Left kidney (tissue), 8 donors: ENCODE data around the gene UQCRQ. TPM values are rescaled to one million over a fixed set of nuclear protein-coding genes. Genes with fewer than 3 reads are reported as not detected.

Experiments
- DNase-seq: peaks from one replicate; pipeline ENCODE4 v3.0.0-alpha.2; 2013
- long read RNA-seq, 8 donors: transcript quantifications; one replicate each; lab custom pipeline, GENCODE V29; 2026
- polyA plus RNA-seq: library from polyadenylated mRNA; unstranded; fragments of 120-200 nt; gene quantifications from one replicate; pipeline ENCODE4 v1.2.1, GENCODE V29; 2013; ENCODE audit not compliant: insufficient read length

Gene UQCRQ
- polyA plus RNA-seq: 173 TPM
- long read RNA-seq, donor 1, transcript UQCRQ-202 (3 exons, 429 nt): minor isoform, 23 of 432 reads
- long read RNA-seq, donor 1, transcript UQCRQ-201 (2 exons, 586 nt): minor isoform, 97 of 432 reads
- long read RNA-seq, donor 1, transcript UQCRQ-206 (2 exons, 874 nt): minor isoform, 13 of 432 reads
- long read RNA-seq, donor 1, transcript UQCRQ-203 (3 exons, 839 nt): major isoform, 295 of 432 reads
- long read RNA-seq, donor 1, partial matches to known transcripts: 0 of 432 reads
- long read RNA-seq, donor 1, other reads (novel, unspliced or antisense): 0 of 432 reads
- long read RNA-seq, donor 2, transcript UQCRQ-201 (2 exons, 586 nt): minor isoform, 63 of 316 reads
- long read RNA-seq, donor 2, transcript UQCRQ-202 (3 exons, 429 nt): minor isoform, 15 of 316 reads
- long read RNA-seq, donor 2, transcript UQCRQ-203 (3 exons, 839 nt): major isoform, 225 of 316 reads
- long read RNA-seq, donor 2, transcript UQCRQ-206 (2 exons, 874 nt): minor isoform, 8 of 316 reads
- long read RNA-seq, donor 2, partial matches to known transcripts: 0 of 316 reads
- long read RNA-seq, donor 2, other reads (novel, unspliced or antisense): 0 of 316 reads
- long read RNA-seq, donor 3, transcript UQCRQ-201 (2 exons, 586 nt): minor isoform, 36 of 267 reads
- long read RNA-seq, donor 3, transcript UQCRQ-206 (2 exons, 874 nt): minor isoform, 14 of 267 reads
- long read RNA-seq, donor 3, transcript UQCRQ-203 (3 exons, 839 nt): major isoform, 200 of 267 reads
- long read RNA-seq, donor 3, transcript UQCRQ-202 (3 exons, 429 nt): minor isoform, 12 of 267 reads
- long read RNA-seq, donor 3, partial matches to known transcripts: 0 of 267 reads
- long read RNA-seq, donor 3, other reads (novel, unspliced or antisense): 0 of 267 reads
- long read RNA-seq, donor 4, transcript UQCRQ-201 (2 exons, 586 nt): minor isoform, 28 of 124 reads
- long read RNA-seq, donor 4, transcript UQCRQ-203 (3 exons, 839 nt): major isoform, 90 of 124 reads
- long read RNA-seq, donor 4, partial matches to known transcripts: 0 of 124 reads
- long read RNA-seq, donor 4, other reads (novel, unspliced or antisense): 0 of 124 reads
- long read RNA-seq, donor 5, transcript UQCRQ-201 (2 exons, 586 nt): minor isoform, 113 of 819 reads
- long read RNA-seq, donor 5, transcript UQCRQ-203 (3 exons, 839 nt): major isoform, 600 of 819 reads
- long read RNA-seq, donor 5, transcript UQCRQ-202 (3 exons, 429 nt): minor isoform, 42 of 819 reads
- long read RNA-seq, donor 5, transcript UQCRQ-206 (2 exons, 874 nt): minor isoform, 34 of 819 reads
- long read RNA-seq, donor 5, partial matches to known transcripts: 0 of 819 reads
- long read RNA-seq, donor 5, other reads (novel, unspliced or antisense): 17 of 819 reads
- long read RNA-seq, donor 6, transcript UQCRQ-201 (2 exons, 586 nt): minor isoform, 84 of 432 reads
- long read RNA-seq, donor 6, transcript UQCRQ-206 (2 exons, 874 nt): minor isoform, 12 of 432 reads
- long read RNA-seq, donor 6, transcript UQCRQ-203 (3 exons, 839 nt): major isoform, 308 of 432 reads
- long read RNA-seq, donor 6, transcript UQCRQ-202 (3 exons, 429 nt): minor isoform, 24 of 432 reads
- long read RNA-seq, donor 6, partial matches to known transcripts: 0 of 432 reads
- long read RNA-seq, donor 6, other reads (novel, unspliced or antisense): 0 of 432 reads
- long read RNA-seq, donor 7, transcript UQCRQ-203 (3 exons, 839 nt): major isoform, 461 of 613 reads
- long read RNA-seq, donor 7, transcript UQCRQ-202 (3 exons, 429 nt): minor isoform, 28 of 613 reads
- long read RNA-seq, donor 7, transcript UQCRQ-201 (2 exons, 586 nt): minor isoform, 94 of 613 reads
- long read RNA-seq, donor 7, transcript UQCRQ-206 (2 exons, 874 nt): minor isoform, 21 of 613 reads
- long read RNA-seq, donor 7, partial matches to known transcripts: 0 of 613 reads
- long read RNA-seq, donor 7, other reads (novel, unspliced or antisense): 0 of 613 reads
- long read RNA-seq, donor 8, transcript UQCRQ-203 (3 exons, 839 nt): major isoform, 113 of 148 reads
- long read RNA-seq, donor 8, transcript UQCRQ-202 (3 exons, 429 nt): minor isoform, 10 of 148 reads
- long read RNA-seq, donor 8, transcript UQCRQ-201 (2 exons, 586 nt): minor isoform, 18 of 148 reads
- long read RNA-seq, donor 8, transcript UQCRQ-206 (2 exons, 874 nt): minor isoform, 5 of 148 reads
- long read RNA-seq, donor 8, partial matches to known transcripts: 0 of 148 reads
- long read RNA-seq, donor 8, other reads (novel, unspliced or antisense): 0 of 148 reads

- DNase-seq: peak; percentile 100
Observed at GRCh38 chr5:132866342-132867045, at the start of gene UQCRQ, which contains the start of gene GDF9. Gene UQCRQ, plus strand, starts transcription at chr5:132866642. Its CDS starts 240 bp downstream, at chr5:132866882. Gene GDF9, minus strand, starts transcription at chr5:132866469. Its CDS starts 1,936 bp downstream, at chr5:132864533.

- DNase-seq: no peak
Observed at GRCh38 chr5:132817011-132817410, 49.4 kb upstream of the UQCRQ start.

GRCh38 chr5:132819468-132819867 lies 47.0 kb upstream of the UQCRQ start:
- no peak for DNase-seq

GRCh38 chr5:132820162-132820754 lies 46.2 kb upstream of the UQCRQ start:
- DNase-seq: peak; percentile 90

- no peak for DNase-seq
Observed at GRCh38 chr5:132821350-132821749, 45.1 kb upstream of the UQCRQ start.

- DNase-seq: no peak
Observed at GRCh38 chr5:132821791-132822190, 44.7 kb upstream of the UQCRQ start.

GRCh38 chr5:132822650-132823480 lies 43.6 kb upstream of the UQCRQ start:
- DNase-seq: no peak

- DNase-seq: no peak
Observed at GRCh38 chr5:132823481-132824050, 42.9 kb upstream of the UQCRQ start.

- DNase-seq: no peak
Observed at GRCh38 chr5:132824426-132824825, 42.0 kb upstream of the UQCRQ start.

GRCh38 chr5:132825033-132825833 lies 41.2 kb upstream of the UQCRQ start:
- no peak for DNase-seq

GRCh38 chr5:132825834-132826391 lies 40.5 kb upstream of the UQCRQ start:
- DNase-seq: no peak

GRCh38 chr5:132826424-132827082 lies 39.9 kb upstream of the UQCRQ start:
- DNase-seq: no peak

- no peak for DNase-seq
Observed at GRCh38 chr5:132827943-132828673, 38.3 kb upstream of the UQCRQ start.

GRCh38 chr5:132828846-132829494 lies 37.5 kb upstream of the UQCRQ start:
- no peak for DNase-seq
